Islet of Langerhans (tissue), 1 donor: Measurements from ENCODE around the gene RIMBP2.

ENCODE experiments used
- FAIRE-seq: peaks from one replicate; lab custom pipeline; 2011; peaks lifted over from hg19 to GRCh38; lab: Jason Lieb, UNC

The RIMBP2 gene

GRCh38 chr12:130499474-130499873 lies 216.6 kb downstream of the RIMBP2 start:
- no peak for FAIRE-seq

- no peak for FAIRE-seq
These were observed 217.3 kb downstream of the RIMBP2 start for GRCh38 chr12:130498589-130499385.

- no peak for FAIRE-seq
These were observed 218.1 kb downstream of the RIMBP2 start for GRCh38 chr12:130497991-130498390.

GRCh38 chr12:130497321-130497720 lies 218.8 kb downstream of the RIMBP2 start:
- no peak for FAIRE-seq

GRCh38 chr12:130496516-130497120 lies 219.5 kb downstream of the RIMBP2 start:
- FAIRE-seq: no peak

- FAIRE-seq: no peak
These were observed 220.9 kb downstream of the RIMBP2 start for GRCh38 chr12:130495156-130495555.

GRCh38 chr12:130494736-130495135 lies 221.4 kb downstream of the RIMBP2 start:
- no peak for FAIRE-seq

- no peak for FAIRE-seq
These were observed 222.1 kb downstream of the RIMBP2 start for GRCh38 chr12:130493951-130494350.

- peak; percentile 85 for FAIRE-seq
These were observed 224.4 kb downstream of the RIMBP2 start for GRCh38 chr12:130491421-130492357.

- FAIRE-seq: no peak
These were observed 225.4 kb downstream of the RIMBP2 start for GRCh38 chr12:130490674-130491073.

- no peak for FAIRE-seq
These were observed 226.8 kb downstream of the RIMBP2 start for GRCh38 chr12:130489293-130489692.

- FAIRE-seq: no peak
These were observed 227.8 kb downstream of the RIMBP2 start for GRCh38 chr12:130488358-130488710.

- FAIRE-seq: no peak
These were observed 228.3 kb downstream of the RIMBP2 start for GRCh38 chr12:130487636-130488357.

- no peak for FAIRE-seq
These were observed 229.1 kb downstream of the RIMBP2 start for GRCh38 chr12:130486891-130487416.

- no peak for FAIRE-seq
These were observed 230.0 kb downstream of the RIMBP2 start for GRCh38 chr12:130486146-130486435.

GRCh38 chr12:130485291-130486145 lies 230.6 kb downstream of the RIMBP2 start:
- FAIRE-seq: no peak

- no peak for FAIRE-seq
These were observed 231.9 kb downstream of the RIMBP2 start for GRCh38 chr12:130484221-130484620.

- FAIRE-seq: no peak
These were observed 232.4 kb downstream of the RIMBP2 start for GRCh38 chr12:130483616-130484180.

- FAIRE-seq: no peak
These were observed 233.7 kb downstream of the RIMBP2 start for GRCh38 chr12:130482448-130482847.

GRCh38 chr12:130481392-130481879 lies 234.7 kb downstream of the RIMBP2 start:
- no peak for FAIRE-seq

GRCh38 chr12:130480887-130481286 lies 235.2 kb downstream of the RIMBP2 start:
- FAIRE-seq: no peak
